Activated T-cell treated with anti-CD3 and anti-CD28 coated beads, Interleukin-2, amount 50 U/mL, for 1 hour (primary cell): ENCODE results near the gene MITD1.
"Not testable (repeated sequence)": the region's sequence is repeated elsewhere in the genome, so short reads cannot be mapped to it uniquely, and the experiment has no call there.

Source experiments
- DNase-seq: peaks from one replicate; pipeline ENCODE4 v3.0.0-alpha.2; 2020

Gene MITD1

DNA sequence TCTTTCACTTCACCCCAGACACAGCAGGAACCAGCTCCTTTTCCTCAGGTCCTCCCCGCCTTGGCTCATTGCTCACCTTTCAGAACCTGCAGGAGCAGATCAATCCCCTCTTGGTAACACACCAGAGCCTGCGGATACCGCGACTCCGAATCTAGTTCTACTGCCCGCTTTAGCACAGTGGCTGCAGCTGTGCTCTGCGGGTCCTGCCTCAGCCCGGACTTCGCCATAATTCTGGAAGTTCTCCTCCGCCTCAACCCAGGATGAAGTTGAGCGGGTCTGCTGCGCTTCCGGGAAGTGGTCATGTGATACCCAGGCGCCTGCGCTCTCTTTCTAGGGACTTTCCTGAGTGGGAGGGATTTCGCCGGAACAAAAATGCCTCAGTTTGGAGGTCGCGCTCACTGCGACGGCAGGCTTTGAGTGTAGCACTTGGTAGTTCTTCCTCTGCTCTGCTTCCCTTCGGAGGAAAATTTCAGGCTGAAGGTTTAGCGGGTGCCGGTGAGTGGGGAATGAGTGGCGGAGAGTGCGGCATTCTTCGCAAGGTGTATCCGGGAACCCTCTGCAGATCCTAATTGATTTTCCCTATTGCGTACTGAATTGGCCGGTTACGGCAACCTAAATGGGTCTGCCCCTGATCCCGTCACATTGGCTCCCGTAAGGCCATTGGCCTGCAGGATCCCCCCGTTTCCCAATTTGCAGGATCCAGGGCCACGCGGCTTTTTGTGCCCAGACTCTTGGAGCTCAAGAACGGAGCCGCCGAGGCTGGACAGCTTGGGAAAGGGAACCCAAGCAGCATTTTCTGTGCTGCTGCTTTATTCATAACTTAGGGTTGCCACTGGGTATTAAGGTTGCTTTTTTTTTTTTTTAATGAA is at the start of gene MITD1, which contains the start of gene MRPL30:
Gene MITD1 (minus strand): TSS at position 304 of the 869 bp plus-strand sequence. CDS start 77 bp downstream, at position 227.
Gene MRPL30 (plus strand): TSS at position 430 of the 869 bp plus-strand sequence. CDS start 5,020 bp downstream, outside the sequence.
- peak; percentile 89 for DNase-seq

DNA sequence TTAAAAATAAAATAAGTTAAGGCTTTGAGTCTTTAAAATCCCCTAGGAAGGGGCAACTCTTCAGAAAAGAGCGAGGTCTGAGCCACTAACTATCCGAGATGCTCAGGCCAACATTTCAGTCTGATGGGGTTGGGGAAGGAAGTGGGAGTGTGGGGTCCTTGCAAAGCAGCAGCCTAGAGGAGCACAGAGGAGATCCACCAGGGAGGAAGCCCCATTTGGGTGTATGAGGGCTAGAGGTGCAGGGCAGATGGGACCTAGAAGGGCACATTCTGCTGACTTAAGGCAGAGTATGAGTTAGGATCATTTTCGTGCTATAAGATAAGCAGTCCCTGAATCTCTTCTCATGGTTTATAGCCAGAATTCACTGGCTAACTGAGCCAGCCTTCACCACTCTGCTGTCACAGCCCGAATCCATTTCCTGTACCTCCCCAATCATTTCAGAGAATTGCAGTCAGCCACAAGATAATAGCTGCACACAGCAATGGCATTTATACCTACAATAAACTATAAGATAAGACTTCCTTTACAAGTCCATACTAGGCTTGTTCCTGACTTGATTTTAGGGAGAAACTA is 37.2 kb upstream of the MITD1 start:
- DNase-seq: no peak

DNA sequence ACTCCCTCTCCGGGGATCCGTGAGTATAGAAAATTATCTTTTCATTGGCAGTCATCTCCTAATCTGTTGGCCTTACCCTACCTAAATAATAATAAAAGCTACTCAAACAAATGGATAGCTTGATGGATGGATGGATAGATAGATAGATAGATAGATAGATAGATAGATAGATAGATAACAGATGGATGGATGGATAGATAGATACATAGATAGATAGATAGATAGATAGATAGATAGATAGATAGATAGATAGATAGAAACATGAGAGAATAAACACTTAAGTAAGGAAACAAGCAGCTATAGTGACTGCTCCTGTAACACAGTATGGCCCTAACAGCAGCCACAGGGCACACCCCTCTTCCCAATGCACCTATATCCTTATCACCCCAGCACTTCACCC is 35.2 kb upstream of the MITD1 start:
- no peak for DNase-seq

DNA sequence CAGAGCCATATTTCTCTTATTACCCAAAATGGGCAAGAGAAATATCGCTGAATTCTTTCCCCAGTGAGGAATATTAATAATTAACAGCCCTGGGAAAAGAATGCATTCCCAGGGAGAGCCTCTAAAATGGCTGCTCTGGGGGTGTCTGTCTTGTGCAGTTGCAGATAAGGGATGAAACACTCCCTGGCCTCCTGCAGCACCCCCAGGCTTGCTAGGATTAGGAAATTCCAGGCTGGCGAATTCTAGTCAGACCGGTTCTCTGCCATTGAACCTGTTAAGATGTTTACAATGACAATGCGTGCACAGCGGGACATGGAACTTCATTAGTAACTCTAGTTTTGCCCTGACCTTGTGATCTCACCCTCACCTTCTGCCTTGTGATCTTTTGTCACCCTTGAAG is 24.6 kb upstream of the MITD1 start:
- no peak for DNase-seq

DNA sequence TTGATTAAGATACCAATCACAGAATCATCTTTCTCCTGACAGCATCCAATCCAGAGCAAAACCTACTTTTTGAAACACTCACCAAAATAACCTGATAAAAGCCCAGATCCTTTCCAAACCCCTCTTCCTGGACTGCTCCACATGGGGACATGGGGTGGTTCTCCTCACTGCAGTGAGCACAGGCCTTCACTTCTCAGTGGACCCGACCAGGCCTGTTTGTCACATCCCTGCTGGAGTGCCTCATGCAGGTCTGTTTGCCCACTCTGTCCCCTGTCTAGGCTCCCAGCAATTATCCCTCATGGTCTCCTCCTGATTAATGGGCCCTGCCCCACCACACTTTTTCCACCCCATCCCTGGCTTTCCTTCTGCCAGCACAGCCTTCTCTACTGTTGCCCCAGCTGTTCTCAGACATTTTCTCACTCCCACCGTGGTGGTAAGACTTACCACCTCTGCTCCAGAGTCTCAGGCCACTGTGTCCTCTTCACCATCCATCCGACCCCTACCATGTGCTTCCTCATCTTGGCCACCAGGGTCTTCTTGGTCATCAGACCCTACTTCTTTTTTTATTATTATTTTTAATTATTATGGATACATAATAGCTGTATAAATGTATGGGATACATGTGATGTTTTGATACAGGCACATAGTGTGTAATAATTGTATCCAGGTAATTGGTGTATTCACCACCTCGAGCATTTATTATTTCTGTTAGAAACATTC is 21.3 kb upstream of the MITD1 start:
- DNase-seq: no peak

DNA sequence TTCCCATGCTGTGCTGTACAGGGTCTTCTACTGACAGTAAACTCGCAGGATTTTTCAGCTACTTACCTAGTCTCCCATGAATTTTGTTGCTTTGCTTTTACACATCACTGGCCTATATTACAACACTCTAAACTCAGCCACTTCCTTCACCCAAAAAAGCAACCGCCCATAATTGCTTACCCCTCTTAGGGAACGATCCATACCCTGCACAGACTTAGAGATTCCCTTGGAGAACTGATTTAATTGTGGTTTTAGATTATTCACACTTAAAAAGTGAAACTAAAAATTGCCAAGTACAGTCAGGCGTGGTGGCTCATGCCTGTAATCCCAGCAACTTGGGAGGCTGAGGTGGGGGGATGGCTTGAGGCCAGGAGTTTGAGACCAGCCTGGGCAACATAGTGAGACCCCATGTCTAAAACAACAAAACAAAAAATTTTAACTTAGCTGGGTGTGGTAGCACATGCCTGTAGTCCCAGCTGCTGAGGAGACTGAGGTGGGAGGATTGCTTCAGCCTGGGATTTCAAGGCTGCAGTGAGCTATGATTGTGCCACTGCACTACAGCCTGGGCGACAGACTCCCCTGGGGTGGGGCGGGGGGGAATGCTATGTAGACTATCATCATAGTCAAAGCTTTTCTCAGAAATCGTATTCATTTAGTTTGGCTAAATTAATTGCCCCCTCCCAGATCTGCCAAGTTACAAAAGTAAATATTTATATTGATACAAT is 19.4 kb upstream of the MITD1 start:
- DNase-seq: no peak

DNA sequence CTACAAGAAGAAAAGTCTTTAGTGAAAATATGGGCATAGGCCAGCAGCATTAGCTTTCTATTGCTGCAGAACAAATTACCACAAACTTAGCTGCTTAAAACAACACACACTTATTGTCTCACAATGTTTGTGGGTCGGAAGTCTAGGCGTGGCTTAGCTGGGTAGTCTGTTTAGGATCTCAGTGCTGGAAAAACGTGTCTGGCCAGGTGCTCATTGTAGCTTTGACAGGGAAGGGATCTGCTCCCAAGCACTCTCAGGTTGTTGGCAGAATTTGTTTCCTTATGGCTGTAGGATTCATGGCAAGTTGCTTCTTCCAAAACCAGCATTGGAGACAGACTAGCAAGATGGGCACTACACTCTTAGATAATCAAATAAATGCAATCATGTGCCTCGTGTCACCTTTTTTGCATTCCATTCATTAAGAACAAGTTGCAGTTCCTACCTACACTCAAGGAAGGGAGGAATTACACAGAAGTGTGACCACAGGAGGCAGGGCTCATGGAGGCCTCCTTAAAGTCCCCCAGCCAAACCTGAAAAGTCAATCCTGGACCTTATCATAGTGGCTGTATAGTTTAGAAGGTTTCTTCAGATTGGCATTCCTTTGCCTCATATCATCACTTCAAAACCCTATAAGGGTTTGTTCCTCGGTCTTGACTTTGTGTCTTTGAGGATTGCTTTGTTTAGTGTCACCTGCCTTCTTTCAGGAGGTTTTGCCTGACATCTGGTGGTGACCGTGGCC is 17.4 kb upstream of the MITD1 start:
- no peak for DNase-seq

DNA sequence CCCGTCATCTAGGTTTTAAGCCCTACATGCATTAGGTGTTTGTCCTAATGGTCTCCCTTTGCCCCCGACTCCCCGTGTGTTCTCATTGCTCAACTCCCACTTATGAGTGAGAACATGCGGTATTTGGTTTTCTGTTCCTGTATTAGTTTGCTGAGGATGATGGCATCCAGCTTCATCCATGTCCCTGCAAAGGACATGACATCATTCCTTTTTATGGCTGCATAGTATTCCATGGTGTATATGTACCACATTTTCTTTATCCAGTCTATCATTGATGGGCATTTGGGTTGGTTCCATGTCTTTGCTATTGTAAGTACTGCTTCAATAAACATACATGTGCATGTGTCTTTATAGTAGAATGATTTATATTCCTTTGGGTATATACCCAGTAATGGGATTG is 11.5 kb upstream of the MITD1 start:
- not testable (repeated sequence) for DNase-seq

DNA sequence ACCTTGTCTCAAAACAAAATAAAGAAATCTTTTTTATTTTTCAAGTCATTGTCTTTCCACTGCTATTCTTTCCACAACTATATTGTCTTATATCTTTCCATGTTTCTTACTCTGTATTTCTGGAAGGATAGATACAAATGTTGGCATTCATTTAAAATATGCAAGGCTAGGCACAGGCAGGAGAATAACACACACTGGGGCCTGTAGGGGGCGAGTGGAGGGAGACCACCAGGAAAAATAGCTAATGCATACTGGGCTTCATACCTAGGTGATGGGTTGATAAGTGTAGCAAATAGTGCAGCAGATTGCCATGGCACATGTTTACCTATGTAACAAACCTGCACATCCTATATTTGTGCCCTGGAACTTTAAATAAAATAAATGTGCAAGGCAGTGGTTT is 9.7 kb upstream of the MITD1 start:
- DNase-seq: no peak

DNA sequence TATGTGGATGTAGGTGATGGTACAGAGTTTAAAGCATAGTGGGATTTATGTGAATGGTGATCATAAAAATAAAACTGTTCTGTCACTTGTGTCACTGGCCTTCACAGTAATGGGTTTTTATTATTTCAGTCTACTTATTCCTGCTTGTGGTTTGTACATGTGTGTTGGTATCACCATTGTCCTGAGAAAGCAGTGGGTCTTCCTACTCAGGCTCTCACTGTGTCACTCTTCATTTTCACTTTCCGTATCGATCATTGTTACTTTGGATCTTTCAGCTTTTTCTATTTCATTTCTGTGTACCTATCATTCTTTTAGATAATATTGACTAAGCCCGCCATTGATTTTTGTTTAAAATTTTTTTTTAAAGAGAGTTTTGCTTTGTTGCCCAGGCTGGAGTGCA is 7.5 kb upstream of the MITD1 start:
- no peak for DNase-seq

DNA sequence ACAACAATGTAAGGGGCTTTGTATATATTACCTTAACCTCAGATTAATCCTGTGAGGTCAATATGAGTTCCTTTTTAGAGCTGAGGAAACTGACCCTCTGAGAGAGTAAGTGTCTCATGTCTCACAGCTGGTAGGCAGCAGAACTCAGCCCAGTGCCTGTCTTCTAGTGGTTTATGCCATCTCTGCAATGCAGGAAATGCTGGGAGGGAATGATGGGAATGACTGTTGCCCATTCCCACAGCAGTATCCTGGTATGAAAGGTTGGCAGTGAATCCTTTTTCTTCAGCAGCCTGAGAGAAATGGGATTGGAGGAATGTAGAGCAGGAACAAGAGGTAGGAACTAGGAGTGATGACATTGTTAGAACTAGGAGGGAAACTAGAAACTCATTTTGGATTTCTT is 6.2 kb upstream of the MITD1 start:
- DNase-seq: no peak

DNA sequence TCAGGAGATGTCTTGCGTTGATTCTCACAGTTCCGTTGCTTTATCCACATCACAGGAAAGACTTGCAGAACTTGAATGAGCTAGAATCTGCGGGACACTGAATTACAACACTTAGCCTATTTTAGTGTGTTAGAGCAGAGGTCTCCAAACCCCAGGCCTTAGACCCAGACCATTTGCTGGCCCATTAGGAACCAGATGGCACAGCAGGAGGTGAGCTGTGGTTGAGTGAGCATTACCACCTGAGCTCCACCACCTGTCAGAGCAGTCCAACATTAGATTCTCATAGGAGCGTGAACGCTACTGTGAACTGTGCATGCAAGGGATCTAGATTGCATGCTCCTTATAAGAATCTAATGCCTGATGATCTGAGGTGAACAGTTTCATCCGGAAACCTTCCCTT is 4.0 kb upstream of the MITD1 start:
- DNase-seq: no peak

DNA sequence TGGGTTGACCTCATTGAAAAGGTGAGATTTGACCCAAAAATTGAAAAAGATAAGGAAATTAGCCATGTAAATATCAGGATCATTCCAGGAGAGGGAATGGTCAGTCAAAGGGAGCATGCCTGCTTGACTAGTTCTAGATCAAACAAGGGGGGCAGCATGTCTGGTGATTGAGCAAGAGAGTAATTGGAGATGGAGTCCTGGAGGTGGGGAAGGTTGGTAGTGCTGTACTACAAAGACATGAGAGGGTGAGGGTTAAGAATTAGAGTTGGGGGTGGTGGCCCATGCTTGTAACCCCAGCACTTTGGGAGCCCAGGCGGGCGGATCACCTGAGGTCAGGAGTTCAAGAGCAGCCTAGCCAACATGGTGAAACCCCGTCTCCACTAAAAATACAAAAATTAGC is 2.2 kb upstream of the MITD1 start:
- no peak for DNase-seq

DNA sequence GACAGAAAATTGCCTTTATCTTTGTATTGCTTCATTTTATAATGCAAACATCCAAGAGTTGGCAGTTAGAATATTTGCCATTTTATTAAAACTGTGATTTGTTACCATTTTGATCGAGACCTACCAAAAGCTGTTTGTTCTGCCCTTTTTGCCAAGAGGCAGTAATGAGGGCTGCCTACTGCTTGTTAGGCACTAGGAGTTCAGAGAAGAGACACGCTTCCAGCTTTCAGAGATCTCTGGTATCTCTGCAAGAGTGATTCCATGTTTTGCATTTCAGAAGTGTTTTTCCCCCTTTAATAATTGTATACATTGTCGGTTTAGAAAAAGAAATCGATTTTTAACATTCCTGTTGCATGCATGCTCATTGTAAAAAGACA is 754 bp upstream of the MITD1 start:
- DNase-seq: no peak

DNA sequence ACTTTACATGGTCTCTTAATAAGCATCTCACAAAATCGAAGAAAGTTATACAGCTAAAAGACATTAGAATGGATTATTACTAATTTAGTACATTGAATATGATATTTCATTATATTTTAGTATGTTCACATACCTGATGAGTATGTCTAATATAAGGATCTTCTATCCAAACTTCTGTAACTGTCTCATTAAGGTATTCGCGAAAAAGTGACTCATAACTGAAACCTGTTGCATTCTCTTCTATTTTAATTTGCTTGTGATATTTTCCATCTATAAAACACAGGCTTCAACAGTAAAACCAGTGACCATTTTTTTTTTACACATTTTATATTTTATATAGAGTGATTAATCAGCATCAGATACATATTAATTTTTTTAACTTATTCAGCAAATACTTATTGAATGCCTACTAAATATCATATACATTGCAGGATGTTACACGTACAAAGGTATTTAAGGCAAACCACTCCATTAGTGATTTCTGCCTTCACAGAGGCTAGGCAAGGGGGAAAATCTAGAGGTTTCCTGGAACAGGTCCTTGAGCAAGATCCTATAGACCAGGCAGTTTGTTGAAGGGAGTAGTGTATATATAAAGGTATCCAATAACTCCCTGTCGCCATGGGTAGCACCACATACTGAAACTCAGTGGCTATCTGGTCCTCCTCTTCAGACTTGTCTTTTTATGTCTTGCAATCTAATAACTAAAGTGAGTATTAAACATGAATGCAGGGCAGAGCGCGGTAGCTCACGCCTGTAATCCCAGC is 9.3 kb downstream of the MITD1 start:
- no peak for DNase-seq

DNA sequence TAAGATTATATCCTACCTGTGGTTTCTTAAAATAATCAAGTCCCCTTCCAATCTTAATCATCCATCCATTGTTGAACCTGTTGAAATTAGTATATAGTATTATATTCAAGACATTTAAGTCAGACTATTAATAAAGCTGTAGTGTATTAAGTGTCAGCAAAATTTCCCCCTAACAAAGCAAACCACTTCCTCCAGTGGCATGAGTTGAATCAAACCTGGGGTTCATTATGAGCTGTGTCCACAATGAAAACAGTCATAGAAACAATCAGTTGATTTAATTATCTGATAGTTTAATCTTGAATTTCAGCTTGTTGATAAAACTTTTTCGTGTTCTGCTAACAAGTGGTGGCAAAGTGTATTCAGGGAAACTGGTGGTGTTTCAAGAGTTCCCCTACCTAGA is 11.3 kb downstream of the MITD1 start:
- DNase-seq: no peak

DNA sequence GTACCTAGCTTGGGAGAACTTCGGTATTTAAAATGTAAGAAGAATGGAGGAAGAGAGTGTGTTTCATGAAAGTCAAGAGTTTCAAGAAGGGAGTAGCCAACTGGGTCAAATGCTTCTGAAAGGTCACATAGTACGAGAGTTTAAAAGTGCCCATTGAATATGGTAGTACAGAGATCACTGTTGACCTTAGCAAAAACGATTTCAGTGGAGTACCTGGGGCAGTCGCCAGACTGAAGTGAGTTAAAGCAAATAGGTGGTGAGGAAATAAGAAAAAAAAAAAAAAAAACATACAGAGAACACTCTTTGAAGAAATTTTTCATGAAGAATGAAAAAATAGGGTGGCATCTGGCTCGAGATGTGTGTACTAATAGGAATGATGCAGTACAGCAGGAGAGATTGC is 14.6 kb downstream of the MITD1 start:
- no peak for DNase-seq

DNA sequence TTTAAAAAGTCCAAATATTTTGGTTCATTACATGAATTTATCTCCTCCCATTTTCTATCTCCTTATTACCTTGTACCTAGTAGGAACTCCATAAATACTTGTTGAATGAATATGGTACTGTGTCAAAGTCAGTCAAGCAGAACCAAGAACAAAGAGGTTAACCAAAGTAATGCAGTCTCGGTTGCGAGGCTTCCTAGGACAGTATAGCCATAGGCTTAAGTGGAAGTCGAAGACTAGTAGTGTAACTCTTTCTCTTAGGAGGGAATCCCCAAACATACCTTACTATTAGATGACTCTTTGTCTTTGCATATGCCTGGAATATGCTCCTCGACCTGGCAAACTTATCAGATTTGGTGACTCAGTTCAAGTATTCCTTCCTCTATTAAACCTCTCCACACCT is 21.3 kb downstream of the MITD1 start:
- no peak for DNase-seq

DNA sequence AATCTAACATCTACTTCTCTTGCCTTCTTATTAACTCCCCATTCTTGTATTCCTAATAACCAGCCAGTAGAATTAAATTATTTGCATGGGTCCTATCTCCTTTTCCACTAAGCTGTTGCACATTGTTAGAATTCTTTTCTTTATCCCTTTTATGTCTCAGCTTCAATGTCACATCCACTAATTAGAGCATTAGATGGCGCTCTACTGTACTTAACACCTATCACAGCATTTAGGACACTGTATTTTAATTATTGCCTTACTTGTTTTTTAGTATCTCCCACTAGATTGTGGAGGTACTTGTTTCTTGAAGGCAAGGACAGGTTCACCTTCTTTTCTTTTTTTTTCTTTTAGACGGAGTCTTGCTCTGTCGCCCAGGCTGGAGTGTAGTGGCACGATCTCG is 22.3 kb downstream of the MITD1 start:
- DNase-seq: no peak

DNA sequence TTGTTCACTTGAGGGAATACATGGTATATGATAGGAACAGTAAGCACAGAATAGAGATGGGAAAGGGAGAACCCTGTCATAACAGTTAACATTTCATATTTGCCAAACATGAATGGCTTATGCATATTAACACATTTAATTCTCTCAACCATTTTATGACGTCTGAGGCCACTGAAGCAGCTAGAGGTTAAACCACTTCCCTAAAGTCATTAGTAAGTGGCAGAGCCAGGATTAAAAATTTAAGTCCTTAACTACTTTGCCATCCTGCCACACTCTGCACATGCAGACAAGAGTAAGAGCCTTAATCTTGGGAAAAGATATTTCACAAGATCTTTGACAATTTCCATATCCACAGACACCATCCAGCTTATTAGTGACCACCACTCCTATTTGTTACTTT is 24.0 kb downstream of the MITD1 start:
- no peak for DNase-seq

DNA sequence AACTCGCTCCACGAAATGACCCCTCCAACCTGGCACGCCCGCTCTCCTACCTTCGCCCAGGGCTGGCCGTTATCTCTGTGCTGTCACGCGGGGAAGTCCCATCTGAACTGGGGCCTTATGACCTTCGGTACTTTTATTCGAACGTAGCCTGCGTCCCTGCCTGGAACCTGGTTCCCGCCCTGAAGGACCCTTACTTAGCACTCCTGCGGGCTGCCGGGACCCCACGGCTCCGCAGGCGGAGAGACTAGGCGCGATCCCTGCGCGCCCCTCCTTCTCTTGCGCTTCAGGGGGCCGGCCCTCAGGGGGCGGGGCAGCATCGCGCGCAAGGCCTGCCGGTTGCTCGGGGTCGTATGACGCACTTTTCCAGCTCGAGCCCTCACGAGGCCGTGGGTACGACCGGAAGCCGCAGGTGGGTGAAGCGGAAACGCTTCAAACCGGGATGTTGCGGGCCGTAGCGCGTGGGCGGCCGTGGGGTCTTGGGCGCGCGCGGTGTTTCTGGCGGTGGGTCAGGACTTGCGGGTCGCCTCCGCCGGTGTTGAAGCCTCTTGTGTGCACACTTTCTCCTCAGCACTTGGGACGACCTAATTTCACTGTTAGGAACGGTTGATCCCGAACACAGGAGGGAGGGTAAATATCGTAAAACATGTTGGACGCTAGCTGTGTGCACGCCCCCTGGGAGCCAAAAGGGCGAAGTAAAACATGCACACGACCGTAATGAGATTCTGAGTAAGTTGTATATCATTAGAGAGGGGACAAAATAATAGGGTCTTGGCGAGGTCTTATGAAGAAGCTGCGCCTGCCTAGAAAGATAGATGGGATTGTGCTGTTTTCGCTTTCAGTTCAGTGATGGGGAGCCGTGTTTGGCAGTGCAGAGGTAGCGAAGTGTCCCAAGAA is 26.0 kb downstream of the MITD1 start, which contains the start of the genes LIPT1 and TSGA10:
Gene LIPT1 (plus strand): TSS at position 325 of the 894 bp plus-strand sequence. CDS start 6,991 bp downstream, outside the sequence.
Gene TSGA10 (minus strand): TSS at position 300 of the 894 bp plus-strand sequence. CDS start 45,503 bp downstream, outside the sequence.
- DNase-seq: peak; percentile 90
